AG04450 (cell line): ENCODE data around the gene FLT3. TPM values are rescaled to one million over a fixed set of nuclear protein-coding genes. Genes with fewer than 3 reads are reported as not detected.

Source experiments
- CTCF ChIA-PET: fragments of 300-600, 350-600 bp; formaldehyde crosslinking; extraction: SDS; loops from one replicate; lab custom pipeline; 2022; ENCODE audit warnings: antibody characterized with exemption, inconsistent platforms; lab: Charles Lee
- POLR2A ChIA-PET: fragments of 350-600 bp; formaldehyde crosslinking; extraction: SDS; loops from one replicate; lab custom pipeline; 2021; ENCODE audit warnings: antibody characterized with exemption, inconsistent platforms; lab: Yijun Ruan, JAX
- DNase-seq: peaks from one replicate; pipeline ENCODE4 v3.0.0-alpha.2; 2011; ENCODE audit warnings: low read depth, low spot score
- H3K27ac ChIP-seq: one replicate; pipeline ENCODE4 v1.5.1; 2012; ENCODE audit warnings: low read depth, low read length, control low read depth
- H3K27me3 ChIP-seq: one replicate; pipeline ENCODE4 v1.6.0; 2012; ENCODE audit warnings: low read length; ENCODE audit not compliant: control insufficient read depth, insufficient read depth
- H3K4me3 ChIP-seq: 2 replicates; pipeline ENCODE4 v1.5.1; 2011; ENCODE audit warnings: mild to moderate bottlenecking, low read depth, low read length, control low read depth
- H3K9me3 ChIP-seq: 2 replicates; pipeline ENCODE4 v1.5.1; 2012; ENCODE audit warnings: low read length; ENCODE audit not compliant: control insufficient read depth, insufficient read depth
- CTCF ChIP-seq: IDR thresholded peaks from 2 replicates; pipeline ENCODE4 v1.5.1; 2011; ENCODE audit warnings: low read depth, low read length, control low read depth, inconsistent platforms
- polyA plus RNA-seq: library from polyadenylated mRNA; depleted of rRNA; stranded (reverse); fragments of >200 nt; gene quantifications from 2 replicates; pipeline ENCODE4 v1.2.3, GENCODE V29; 2011

Gene FLT3
- polyA plus RNA-seq, 1 experiment = 0.01 TPM

- DNase-seq = no peak
- no peaks in the 10 kb centered on the region; the same call in 1 of the 2 replicates for H3K9me3 ChIP-seq
- H3K27ac ChIP-seq = no peak overlapping the region
- no peak overlapping the region for H3K4me3 ChIP-seq
- CTCF ChIA-PET = interaction anchor here (0.8 to 1.7 kb wide), 2 partner anchors 17 to 639 kb away, joined by 3 to 9 read pairs; no protein-coding TSS in a partner anchor
- TF ChIP-seq CTCF = no peak
- H3K27me3 ChIP-seq = peaks cover 3% of the 10 kb centered on the region
- POLR2A ChIA-PET = no interaction called here
Observed at GRCh38 chr13:28001049-28001448, 99.3 kb downstream of the FLT3 start.

GRCh38 chr13:28000567-28000966, 99.8 kb downstream of the FLT3 start:
- no peak overlapping the region for H3K4me3 ChIP-seq
- no peak for DNase-seq
- H3K27me3 ChIP-seq = peaks cover 3% of the 10 kb centered on the region
- CTCF ChIA-PET = interaction anchor here (0.7 to 1.7 kb wide), 3 partner anchors 16 to 1070 kb away, joined by 3 to 9 read pairs (median 3); no protein-coding TSS in a partner anchor
- H3K27ac ChIP-seq = no peak overlapping the region
- no peaks in the 10 kb centered on the region; the same call in 1 of the 2 replicates for H3K9me3 ChIP-seq
- POLR2A ChIA-PET = no interaction called here
- no peak for TF ChIP-seq CTCF

GRCh38 chr13:27997904-27998522, 102.4 kb downstream of the FLT3 start:
- no peak for DNase-seq
- Histone ChIP-seq H3K27ac (no peak overlapping the region), H3K27me3 (peaks cover 3% of the 10 kb centered on the region), H3K9me3 (no peaks in the 10 kb centered on the region; the same call in 1 of the 2 replicates), H3K4me3 (no peak overlapping the region)
- TF ChIP-seq CTCF = peak; percentile 64
- ChIA-PET CTCF (interaction anchor here (0.6 to 3.1 kb wide), 16 partner anchors 10 to 1048 kb away, joined by 3 to 21 read pairs (median 4); partner anchors contain the start of gene URAD), POLR2A (no interaction called here)

GRCh38 chr13:27991881-27992280, 108.5 kb downstream of the FLT3 start:
- no peak for TF ChIP-seq CTCF
- Histone ChIP-seq H3K9me3 (no peaks in the 10 kb centered on the region), H3K27me3 (peaks cover 18% of the 10 kb centered on the region), H3K27ac (no peak overlapping the region), H3K4me3 (no peak overlapping the region)
- CTCF ChIA-PET = no interaction called here
- POLR2A ChIA-PET = interaction anchor here (0.7 kb wide), 1 partner anchor 14 kb away, joined by 4 read pairs; no protein-coding TSS in a partner anchor
- no peak for DNase-seq

- Histone ChIP-seq H3K9me3 (no peaks in the 10 kb centered on the region), H3K27ac (no peak within 1 kb of the TSS), H3K4me3 (no peak within 1 kb of the TSS), H3K27me3 (peaks cover 21% of the 10 kb centered on the region)
- TF ChIP-seq CTCF = no peak
- DNase-seq = no peak
- ChIA-PET CTCF (interaction anchor here (0.6 to 8.3 kb wide), 5 partner anchors 10 to 1059 kb away, joined by 4 to 219 read pairs (median 4); no protein-coding TSS in a partner anchor), POLR2A (interaction anchor here (0.6 kb wide), 1 partner anchor 151 kb away, joined by 5 read pairs; no protein-coding TSS in a partner anchor)
Observed at GRCh38 chr13:27988520-27988919, 111.9 kb downstream of the FLT3 start, which contains the start of gene URAD. TSS of gene URAD (minus strand) at chr13:27988693. CDS start at chr13:27988637, 56 bp downstream.
